Measurements from ENCODE around the gene TATDN2. TPM values are rescaled to one million over a fixed set of nuclear protein-coding genes. Genes with fewer than 3 reads are reported as not detected.

TATDN2 gene
- total RNA-seq, 2 experiments from 2014 or later = 22.0 to 57.5 TPM

- CTCF ChIA-PET (ENCODE audit: unreplicated experiment) = no interaction called here
- DNase-seq (ENCODE audit: low spot score) = no peak
- Histone ChIP-seq H3K4me2 (ENCODE audit: low read length) (peak overlapping the region; percentile 95), H3K4me1 (ENCODE audit: insufficient read depth, low read length, poor library complexity, severe bottlenecking) (peaks cover 21% of the 10 kb centered on the region), H3K36me3 (ENCODE audit: insufficient read depth, low read length) (peaks cover 57% of the 10 kb centered on the region), H3K79me2 (ENCODE audit: insufficient read depth, low read depth, low read length) (peaks cover 58% of the 10 kb centered on the region), H3K27ac (ENCODE audit: low read depth, low read length, poor library complexity, severe bottlenecking) (peak overlapping the region; percentile 82), H4K20me1 (ENCODE audit: insufficient read depth, low read length) (peaks cover 16% of the 10 kb centered on the region; the same call in 1 of the 2 replicates), H3K4me3 (ENCODE audit: low read depth, low read length, poor library complexity, severe bottlenecking) (peak overlapping the region; percentile 88), H2AFZ (ENCODE audit: low read length) (no peak overlapping the region), H3K9me2 (ENCODE audit: insufficient read depth, low read length) (no peaks in the 10 kb centered on the region), H3K9me3 (ENCODE audit: low read length) (peaks cover 15% of the 10 kb centered on the region; the same call in 1 of the 2 replicates)
- intact Hi-C loops (cut with micrococcal nuclease; ENCODE audit: unreplicated experiment) = loop anchor here (2.0 kb wide), 3 partner anchors 71 to 223 kb away; partner anchors contain the start of genes FANCD2 and SEC13
- no TSS peak for BruUV-seq (replicated peaks)
- POLR2A ChIA-PET = no interaction called here
- TF ChIP-seq EZH2phosphoT487 (IDR thresholded peaks at IDR 0.05; ENCODE audit: borderline replicate concordance, low read depth, low read length) (no peak), CTCF (conservative IDR thresholded peaks at IDR 0.05; ENCODE audit: low read length) (no peak)
These were observed 1.6 kb downstream of the TATDN2 start for GRCh38 chr3:10249833-10250232.

- peak overlapping the region; percentile 88 for H3K4me3 ChIP-seq (ENCODE audit: low read depth, low read length, poor library complexity, severe bottlenecking)
- H3K79me2 ChIP-seq (ENCODE audit: insufficient read depth, low read depth, low read length) = peaks cover 70% of the 10 kb centered on the region
- ChIA-PET POLR2A (interaction anchor here (1.1 to 1.3 kb wide), 2 partner anchors 10 to 166 kb away, joined by 3 read pairs; no protein-coding TSS in a partner anchor), CTCF (ENCODE audit: unreplicated experiment) (no interaction called here)
- H4K20me1 ChIP-seq (ENCODE audit: insufficient read depth, low read length) = peaks cover 16% of the 10 kb centered on the region; the same call in 1 of the 2 replicates
- no peak overlapping the region for H2AFZ ChIP-seq (ENCODE audit: low read length)
- peak overlapping the region; percentile 95 for H3K4me2 ChIP-seq (ENCODE audit: low read length)
- no peak for DNase-seq (ENCODE audit: low spot score)
- H3K36me3 ChIP-seq (ENCODE audit: insufficient read depth, low read length) = peaks cover 69% of the 10 kb centered on the region
- H3K9me3 ChIP-seq (ENCODE audit: low read length) = peaks cover 3% of the 10 kb centered on the region; the same call in 1 of the 2 replicates
- intact Hi-C loops (cut with micrococcal nuclease; ENCODE audit: unreplicated experiment) = no loop called here
- no peak overlapping the region for H3K27ac ChIP-seq (ENCODE audit: low read depth, low read length, poor library complexity, severe bottlenecking)
- no TSS peak for BruUV-seq (replicated peaks)
- no peaks in the 10 kb centered on the region for H3K9me2 ChIP-seq (ENCODE audit: insufficient read depth, low read length)
- H3K4me1 ChIP-seq (ENCODE audit: insufficient read depth, low read length, poor library complexity, severe bottlenecking) = peaks cover 21% of the 10 kb centered on the region
- TF ChIP-seq CTCF (conservative IDR thresholded peaks at IDR 0.05; ENCODE audit: low read length) (no peak), EZH2phosphoT487 (IDR thresholded peaks at IDR 0.05; ENCODE audit: borderline replicate concordance, low read depth, low read length) (no peak)
These were observed 2.7 kb downstream of the TATDN2 start for GRCh38 chr3:10251006-10251405.

GRCh38 chr3:10253731-10254130 is 5.5 kb downstream of the TATDN2 start:
- Histone ChIP-seq H4K20me1 (ENCODE audit: insufficient read depth, low read length) (peaks cover 16% of the 10 kb centered on the region; the same call in 1 of the 2 replicates), H3K36me3 (ENCODE audit: insufficient read depth, low read length) (peaks cover 94% of the 10 kb centered on the region), H3K27ac (ENCODE audit: low read depth, low read length, poor library complexity, severe bottlenecking) (no peak overlapping the region), H3K4me1 (ENCODE audit: insufficient read depth, low read length, poor library complexity, severe bottlenecking) (peaks cover 12% of the 10 kb centered on the region), H2AFZ (ENCODE audit: low read length) (no peak overlapping the region), H3K4me3 (ENCODE audit: low read depth, low read length, poor library complexity, severe bottlenecking) (no peak overlapping the region), H3K9me3 (ENCODE audit: low read length) (no peaks in the 10 kb centered on the region), H3K79me2 (ENCODE audit: insufficient read depth, low read depth, low read length) (peaks cover 94% of the 10 kb centered on the region), H3K4me2 (ENCODE audit: low read length) (no peak overlapping the region), H3K9me2 (ENCODE audit: insufficient read depth, low read length) (no peaks in the 10 kb centered on the region)
- ChIA-PET POLR2A (interaction anchor here (0.5 to 1.4 kb wide), 2 partner anchors 15 to 137 kb away, joined by 3 to 4 read pairs; no protein-coding TSS in a partner anchor), CTCF (ENCODE audit: unreplicated experiment) (no interaction called here)
- intact Hi-C loops (cut with micrococcal nuclease; ENCODE audit: unreplicated experiment) = no loop called here
- BruUV-seq (replicated peaks) = no TSS peak
- DNase-seq (ENCODE audit: low spot score) = no peak
- TF ChIP-seq CTCF (conservative IDR thresholded peaks at IDR 0.05; ENCODE audit: low read length) (no peak), EZH2phosphoT487 (IDR thresholded peaks at IDR 0.05; ENCODE audit: borderline replicate concordance, low read depth, low read length) (no peak)
